ENCODE results near the gene LRBA.
"Not testable (repeated sequence)": the region's sequence is repeated elsewhere in the genome, so short reads cannot be mapped to it uniquely, and the experiment has no call there.

Gene LRBA

GRCh38 chr4:150562751-150563150 is 452.3 kb downstream of the LRBA start:
- no peak for TF ChIP-seq CTCF (IDR thresholded peaks at IDR 0.05; ENCODE audit: control insufficient read depth, insufficient read depth, low read depth, low read length, missing control alignments)
- no peak for DNase-seq (ENCODE audit: low read depth)
- no peak overlapping the region for H3K4me3 ChIP-seq (ENCODE audit: control insufficient read depth, low read depth, low read length)

GRCh38 chr4:150562250-150562649 is 452.8 kb downstream of the LRBA start:
- TF ChIP-seq CTCF (IDR thresholded peaks at IDR 0.05; ENCODE audit: control insufficient read depth, insufficient read depth, low read depth, low read length, missing control alignments) = no peak
- DNase-seq (ENCODE audit: low read depth) = no peak
- H3K4me3 ChIP-seq (ENCODE audit: control insufficient read depth, low read depth, low read length) = no peak overlapping the region

- no peak for DNase-seq (ENCODE audit: low read depth)
- TF ChIP-seq CTCF (IDR thresholded peaks at IDR 0.05; ENCODE audit: control insufficient read depth, insufficient read depth, low read depth, low read length, missing control alignments) = no peak
- no peak overlapping the region for H3K4me3 ChIP-seq (ENCODE audit: control insufficient read depth, low read depth, low read length)
Observed at GRCh38 chr4:150561143-150561737, 453.8 kb downstream of the LRBA start.

- DNase-seq (ENCODE audit: low read depth); H3K4me3 ChIP-seq (ENCODE audit: control insufficient read depth, low read depth, low read length): not testable (repeated sequence)
Observed at GRCh38 chr4:150557811-150558210, 457.3 kb downstream of the LRBA start.

- H3K4me3 ChIP-seq (ENCODE audit: control insufficient read depth, low read depth, low read length) = no peak overlapping the region
- no peak for DNase-seq (ENCODE audit: low read depth)
- TF ChIP-seq CTCF (IDR thresholded peaks at IDR 0.05; ENCODE audit: control insufficient read depth, insufficient read depth, low read depth, low read length, missing control alignments) = no peak
Observed at GRCh38 chr4:150547154-150547838, 467.8 kb downstream of the LRBA start.

- TF ChIP-seq CTCF (IDR thresholded peaks at IDR 0.05; ENCODE audit: control insufficient read depth, insufficient read depth, low read depth, low read length, missing control alignments) = no peak
- no peak for DNase-seq (ENCODE audit: low read depth)
Observed at GRCh38 chr4:150546286-150546685, 468.8 kb downstream of the LRBA start.

GRCh38 chr4:150543042-150543441 is 472.0 kb downstream of the LRBA start:
- no peak overlapping the region for H3K4me3 ChIP-seq (ENCODE audit: control insufficient read depth, low read depth, low read length)
- TF ChIP-seq CTCF (IDR thresholded peaks at IDR 0.05; ENCODE audit: control insufficient read depth, insufficient read depth, low read depth, low read length, missing control alignments) = no peak
- no peak for DNase-seq (ENCODE audit: low read depth)

More at GRCh38 chr4:150546286-150546685, 468.8 kb downstream of the LRBA start:
- no peak overlapping the region for H3K4me3 ChIP-seq (ENCODE audit: control insufficient read depth, low read depth, low read length)
